GM12872 (cell line): ENCODE data around the gene UQCRH.

Source experiments
- CTCF ChIP-seq: IDR thresholded peaks from 3 replicates; pipeline ENCODE4 v1.5.1; 2011; ENCODE audit warnings: low read depth, mild to moderate bottlenecking, low read length, moderate library complexity; ENCODE audit not compliant: insufficient read depth

Gene UQCRH

DNA sequence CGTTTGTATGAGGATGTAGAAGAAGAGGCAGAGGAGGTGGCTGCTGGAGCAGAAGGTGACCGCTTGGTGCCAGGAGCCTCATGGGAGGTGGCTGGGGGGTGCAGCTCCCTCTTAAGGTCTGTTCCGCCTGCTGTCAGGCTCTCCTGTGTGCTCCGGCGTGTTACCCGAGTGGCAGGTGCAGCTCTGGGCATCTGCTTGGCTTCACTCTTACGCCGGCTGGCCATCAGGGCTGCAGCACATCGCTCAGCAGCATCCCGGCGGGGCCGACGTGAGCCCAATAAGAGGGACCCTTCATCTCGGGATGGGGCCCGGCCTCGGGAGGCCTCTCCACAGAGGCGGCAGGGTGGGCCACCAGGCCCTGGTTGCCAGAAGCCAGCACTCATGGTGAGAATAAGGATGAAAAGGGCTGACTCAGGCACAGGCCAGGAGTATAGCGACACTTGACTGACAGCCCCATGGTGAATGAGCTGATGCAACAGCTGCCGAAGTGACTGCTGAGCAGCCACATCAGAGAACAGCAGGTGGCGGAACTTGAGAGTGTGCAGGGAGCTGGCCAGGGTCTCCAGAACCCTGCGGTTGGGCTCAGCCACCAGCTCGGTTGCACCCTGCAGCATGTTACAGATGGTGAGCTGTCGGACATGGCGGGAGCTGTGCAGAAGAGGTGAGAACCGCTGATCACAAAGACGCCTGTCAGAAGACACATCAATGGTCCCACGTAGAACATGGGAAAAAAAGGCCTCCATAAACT lies 17.6 kb upstream of the UQCRH start:
- TF ChIP-seq CTCF: no peak

- TF ChIP-seq CTCF: no peak
These were observed 14.9 kb upstream of the UQCRH start for GRCh38 chr1:46288485-46289133.

DNA sequence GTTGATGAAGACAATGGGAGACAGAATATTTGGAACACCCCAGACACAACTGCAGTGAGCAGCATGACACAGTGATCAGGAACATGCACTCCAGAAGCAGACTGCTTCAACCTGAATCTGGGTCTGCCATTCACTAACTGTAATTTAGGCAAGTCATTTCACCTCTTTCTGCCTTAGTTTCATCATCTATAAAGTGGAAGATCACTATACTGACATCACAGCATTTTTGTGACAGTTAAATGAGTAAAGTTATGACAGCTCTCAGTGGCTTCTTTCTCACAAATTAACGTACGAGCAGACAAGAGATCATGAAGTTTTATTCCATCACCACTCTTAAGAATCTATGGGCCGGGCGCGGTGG lies 14.4 kb upstream of the UQCRH start:
- TF ChIP-seq CTCF: no peak

DNA sequence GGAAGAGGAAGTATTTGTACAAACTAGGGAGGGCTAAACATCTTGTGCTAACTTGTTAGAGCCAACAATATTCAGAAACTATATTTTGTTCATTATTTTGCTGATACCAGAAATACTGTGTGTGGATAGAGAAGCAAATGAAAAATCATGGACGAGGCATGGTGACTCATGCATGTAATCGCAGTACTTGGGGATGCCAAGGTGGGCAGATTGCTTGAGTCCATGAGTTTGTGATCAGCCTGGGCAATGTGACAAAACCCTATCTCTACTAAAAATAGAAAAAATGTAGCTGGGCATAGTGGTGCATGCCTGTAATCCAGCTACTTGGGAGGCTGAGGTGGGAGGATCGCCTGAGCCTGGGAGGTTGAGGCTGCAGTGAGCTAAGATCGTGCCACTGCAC lies 13.5 kb upstream of the UQCRH start:
- TF ChIP-seq CTCF: no peak

- TF ChIP-seq CTCF: no peak
These were observed 8.2 kb upstream of the UQCRH start for GRCh38 chr1:46295306-46295705.

GRCh38 chr1:46298387-46298786 lies 5.1 kb upstream of the UQCRH start:
- TF ChIP-seq CTCF: no peak

- no peak for TF ChIP-seq CTCF
These were observed 2.7 kb upstream of the UQCRH start for GRCh38 chr1:46300673-46301405.
